WI38 (cell line): ENCODE data around the gene BTBD2.

Experiments
- H3K4me3 ChIP-seq: 2 replicates; pipeline ENCODE4 v1.5.1; 2011; ENCODE audit warnings: low read depth, mild to moderate bottlenecking, control low read depth, low read length
- CTCF ChIP-seq: IDR thresholded peaks from 2 replicates; pipeline ENCODE4 v1.5.1; 2012; ENCODE audit warnings: low read depth, mild to moderate bottlenecking, control low read depth, low read length

BTBD2 gene

GRCh38 chr19:2054763-2055162, 39.2 kb upstream of the BTBD2 start:
- TF ChIP-seq CTCF = no peak
- H3K4me3 ChIP-seq = no peak overlapping the region

- H3K4me3 ChIP-seq = no peak overlapping the region
- no peak for TF ChIP-seq CTCF
These were observed 38.3 kb upstream of the BTBD2 start for GRCh38 chr19:2053601-2054389.

GRCh38 chr19:2051773-2052704, 36.5 kb upstream of the BTBD2 start:
- no peak overlapping the region for H3K4me3 ChIP-seq
- no peak for TF ChIP-seq CTCF

- 0 out of 2 replicates have a peak, but pooled peaks have one; percentile 10 for TF ChIP-seq CTCF
- H3K4me3 ChIP-seq = peak within 1 kb of the TSS; percentile 84
These were observed 35.7 kb upstream of the BTBD2 start, which contains the start of gene MKNK2 for GRCh38 chr19:2050991-2051772. Gene MKNK2 (minus strand): TSS chr19:2051244. CDS start chr19:2050851, 393 bp downstream.

- peak overlapping the region; percentile 84 for H3K4me3 ChIP-seq
- TF ChIP-seq CTCF = no peak
These were observed 35.0 kb upstream of the BTBD2 start for GRCh38 chr19:2050349-2050990.

- H3K4me3 ChIP-seq = peak overlapping the region; percentile 84
- TF ChIP-seq CTCF = no peak
These were observed 34.3 kb upstream of the BTBD2 start for GRCh38 chr19:2049741-2050348.
